Trophoblast cell (in vitro differentiated cells and primary cell): ENCODE measurements around the gene STK16.

Experiments
- DNase-seq, 2 donors: peaks; one replicate each; pipeline ENCODE4 v3.0.0-alpha.2; 2016
- H2AFZ ChIP-seq: 2 replicates; pipeline ENCODE4 v1.6.1; 2013; ENCODE audit warnings: low read length, moderate library complexity, mild to moderate bottlenecking; ENCODE audit not compliant: insufficient read depth, poor library complexity
- H2AK5ac ChIP-seq: 2 replicates; pipeline ENCODE4 v1.6.1; 2013; ENCODE audit warnings: mild to moderate bottlenecking, low read length
- H2BK120ac ChIP-seq: 2 replicates; pipeline ENCODE4 v1.6.1; 2013; ENCODE audit warnings: low read length, mild to moderate bottlenecking, moderate library complexity; ENCODE audit not compliant: insufficient read depth, poor library complexity
- H2BK12ac ChIP-seq: 2 replicates; pipeline ENCODE4 v1.6.1; 2013; ENCODE audit warnings: mild to moderate bottlenecking, low read length, moderate library complexity
- H2BK5ac ChIP-seq: 2 replicates; pipeline ENCODE4 v1.6.1; 2013; ENCODE audit warnings: low read length, low read depth, moderate library complexity, mild to moderate bottlenecking; ENCODE audit not compliant: poor library complexity
- H3K14ac ChIP-seq: 2 replicates; pipeline ENCODE4 v1.6.1; 2013; ENCODE audit warnings: mild to moderate bottlenecking, low read length
- H3K18ac ChIP-seq: 2 replicates; pipeline ENCODE4 v1.6.1; 2013; ENCODE audit warnings: mild to moderate bottlenecking, low read length
- H3K23ac ChIP-seq: 2 replicates; pipeline ENCODE4 v1.6.1; 2013; ENCODE audit warnings: low read length
- H3K27ac ChIP-seq: 2 replicates; pipeline ENCODE4 v1.5.1; 2013; ENCODE audit warnings: low read depth, mild to moderate bottlenecking, inconsistent platforms, low read length, moderate library complexity
- H3K27me3 ChIP-seq: 2 replicates; pipeline ENCODE4 v1.6.1; 2013; ENCODE audit warnings: inconsistent platforms, mild to moderate bottlenecking, low read length, moderate library complexity; ENCODE audit not compliant: insufficient read depth
- H3K36me3 ChIP-seq, 2 experiments: 1 replicate in 1 of 2; 2 replicates in 1 of 2; pipeline ENCODE4 v1.6.1; 2013; ENCODE audit warnings: low read length in 2 of 2, mild to moderate bottlenecking in 2 of 2, moderate library complexity in 1 of 2; ENCODE audit not compliant: insufficient read depth in 2 of 2, control insufficient read depth in 1 of 2
- H3K4ac ChIP-seq: 2 replicates; pipeline ENCODE4 v1.6.1; 2013; ENCODE audit warnings: low read depth, mild to moderate bottlenecking, low read length, moderate library complexity
- H3K4me1 ChIP-seq, 2 experiments: 1 replicate in 1 of 2; 2 replicates in 1 of 2; pipeline ENCODE4 v1.6.1; 2013; ENCODE audit warnings: low read length in 2 of 2, mild to moderate bottlenecking in 2 of 2, moderate library complexity in 1 of 2; ENCODE audit not compliant: insufficient read depth in 2 of 2, control insufficient read depth in 1 of 2
- H3K4me2 ChIP-seq: 2 replicates; pipeline ENCODE4 v1.6.1; 2013; ENCODE audit warnings: inconsistent platforms, mild to moderate bottlenecking, low read length, moderate library complexity
- H3K4me3 ChIP-seq: 2 replicates; pipeline ENCODE4 v1.5.1; 2013; ENCODE audit warnings: mild to moderate bottlenecking, low read depth, low read length, inconsistent platforms
- H3K79me1 ChIP-seq: one replicate; pipeline ENCODE4 v1.6.1; 2013; ENCODE audit warnings: low read length
- H3K79me2 ChIP-seq: 2 replicates; pipeline ENCODE4 v1.6.1; 2013; ENCODE audit warnings: low read length, mild to moderate bottlenecking; ENCODE audit not compliant: control insufficient read depth, insufficient read depth, poor library complexity
- H3K9ac ChIP-seq: 2 replicates; pipeline ENCODE4 v1.6.1; 2013; ENCODE audit warnings: mild to moderate bottlenecking, low read length
- H3K9me3 ChIP-seq: 2 replicates; pipeline ENCODE4 v1.6.1; 2013; ENCODE audit warnings: low read depth, mild to moderate bottlenecking, control low read depth, inconsistent platforms, low read length; ENCODE audit not compliant: insufficient read depth
- H4K12ac ChIP-seq: 2 replicates; pipeline ENCODE4 v1.6.1; 2013; ENCODE audit warnings: low read depth, mild to moderate bottlenecking, low read length, moderate library complexity
- H4K8ac ChIP-seq: 2 replicates; pipeline ENCODE4 v1.6.1; 2013; ENCODE audit warnings: low read depth, mild to moderate bottlenecking, low read length, moderate library complexity
- H4K91ac ChIP-seq: one replicate; pipeline ENCODE4 v1.6.1; 2013; ENCODE audit warnings: low read depth, mild to moderate bottlenecking, low read length, moderate library complexity
- WGBS: extraction: QIAGEN DNeasy Blood & Tissue Kit; methylation state at CpG from one replicate; pipeline ENCODE4 v1.1.7; 2013; ENCODE audit warnings: missing lambda C conversion rate; ENCODE audit not compliant: insufficient read length, insufficient coverage; ENCODE audit errors: extremely low coverage; 5-methylcytosine and 5-hydroxymethylcytosine counted together

Gene STK16

DNA sequence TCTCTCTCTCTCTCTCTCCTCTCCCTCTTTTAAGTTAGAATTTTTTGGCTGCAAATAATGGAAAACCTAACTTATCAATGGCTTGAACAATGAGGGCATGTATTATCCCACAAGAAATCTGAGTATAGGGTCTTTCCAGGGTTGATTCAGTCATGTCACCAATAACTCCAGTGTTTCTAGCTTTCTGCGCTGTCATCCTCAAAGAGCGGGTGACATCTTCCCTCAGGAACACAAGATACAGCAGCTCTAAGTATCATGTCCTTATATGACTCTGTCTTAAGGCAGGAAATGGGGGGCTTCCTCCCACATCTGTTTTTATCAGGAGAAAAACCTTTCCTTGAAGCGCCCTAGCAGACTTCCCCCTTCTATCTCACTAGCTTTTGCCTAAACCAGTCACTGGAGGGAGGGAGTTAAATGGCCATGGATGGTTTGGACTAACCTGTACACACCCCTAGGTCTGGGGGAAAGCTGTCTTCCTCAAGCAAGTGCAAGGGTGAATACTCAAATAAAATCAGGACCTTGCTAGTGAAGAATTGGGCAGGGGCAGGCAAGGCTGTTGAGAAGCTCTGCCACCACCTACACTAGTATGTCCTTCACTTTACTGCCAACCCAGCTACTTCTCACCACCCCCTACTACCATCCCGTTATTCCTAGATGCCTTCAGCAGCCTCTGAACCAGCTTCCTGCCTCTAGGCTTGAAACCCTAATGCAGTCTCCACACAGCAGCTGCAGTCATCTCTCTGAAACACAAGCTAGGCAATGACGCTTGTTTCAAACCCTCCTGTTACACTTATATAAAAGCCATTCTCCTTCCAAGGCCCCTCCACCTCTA lies 16.0 kb downstream of the STK16 start:
- Histone ChIP-seq H3K79me1 (no peaks in the 10 kb centered on the region), H4K8ac (no peak overlapping the region), H3K9ac (no peak overlapping the region), H2BK120ac (no peak overlapping the region), H3K14ac (no peak overlapping the region), H3K4ac (no peak overlapping the region), H3K4me2 (no peak overlapping the region), H3K9me3 (peaks cover 1% of the 10 kb centered on the region), H3K79me2 (no peaks in the 10 kb centered on the region), H4K91ac (no peak overlapping the region), H3K27ac (no peak overlapping the region), H2AFZ (no peak overlapping the region), H2AK5ac (no peak overlapping the region), H3K4me1 (no peaks in the 10 kb centered on the region), H3K18ac (no peak overlapping the region), H2BK12ac (no peak overlapping the region), H3K23ac (no peak overlapping the region), H3K4me3 (no peak overlapping the region), H2BK5ac (no peak overlapping the region), H3K27me3 (no peaks in the 10 kb centered on the region), H3K36me3 (no peaks in the 10 kb centered on the region), H4K12ac (no peak overlapping the region)
- no peak for DNase-seq
- no CpG with 5 or more reads among the region's 5 CpGs for WGBS

DNA sequence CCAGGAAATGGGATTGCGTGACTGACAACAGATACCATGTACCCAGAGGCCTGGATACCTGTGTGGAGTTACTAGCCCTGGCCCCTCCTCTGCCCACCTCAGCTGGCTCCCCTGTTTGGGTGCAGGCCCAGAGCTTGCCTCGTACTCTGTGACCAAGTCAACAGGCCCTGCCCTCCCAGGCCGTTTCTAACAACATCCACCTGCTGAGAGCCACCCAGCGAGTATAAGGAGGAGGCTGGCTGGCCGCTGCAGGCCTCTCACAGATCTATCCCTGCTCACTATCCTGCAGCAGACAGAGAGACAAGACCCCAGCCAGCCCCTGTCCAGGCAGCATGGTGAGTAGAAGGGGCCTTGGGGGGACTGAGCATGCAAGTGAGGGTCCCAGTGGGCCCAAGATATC lies 21.0 kb downstream of the STK16 start:
- no peak overlapping the region for H3K4me3 ChIP-seq
- no peak overlapping the region for H4K8ac ChIP-seq
- no peak overlapping the region for H4K12ac ChIP-seq
- H3K4me1 ChIP-seq: no peaks in the 10 kb centered on the region
- H3K4ac ChIP-seq: no peak overlapping the region
- no peaks in the 10 kb centered on the region for H3K27me3 ChIP-seq
- no peak overlapping the region for H3K27ac ChIP-seq
- DNase-seq: no peak
- no peak overlapping the region for H2BK12ac ChIP-seq
- no peak overlapping the region for H2AK5ac ChIP-seq
- no peak overlapping the region for H3K14ac ChIP-seq
- no peaks in the 10 kb centered on the region for H3K79me2 ChIP-seq
- no peak overlapping the region for H3K4me2 ChIP-seq
- no peaks in the 10 kb centered on the region for H3K79me1 ChIP-seq
- no peak overlapping the region for H2BK120ac ChIP-seq
- H3K23ac ChIP-seq: no peak overlapping the region
- H3K36me3 ChIP-seq: no peaks in the 10 kb centered on the region
- H2BK5ac ChIP-seq: no peak overlapping the region
- WGBS: no CpG with 5 or more reads among the region's 5 CpGs
- no peak overlapping the region for H3K18ac ChIP-seq
- no peak overlapping the region for H2AFZ ChIP-seq
- H3K9ac ChIP-seq: no peak overlapping the region
- no peak overlapping the region for H4K91ac ChIP-seq
- H3K9me3 ChIP-seq: peaks cover 1% of the 10 kb centered on the region

DNA sequence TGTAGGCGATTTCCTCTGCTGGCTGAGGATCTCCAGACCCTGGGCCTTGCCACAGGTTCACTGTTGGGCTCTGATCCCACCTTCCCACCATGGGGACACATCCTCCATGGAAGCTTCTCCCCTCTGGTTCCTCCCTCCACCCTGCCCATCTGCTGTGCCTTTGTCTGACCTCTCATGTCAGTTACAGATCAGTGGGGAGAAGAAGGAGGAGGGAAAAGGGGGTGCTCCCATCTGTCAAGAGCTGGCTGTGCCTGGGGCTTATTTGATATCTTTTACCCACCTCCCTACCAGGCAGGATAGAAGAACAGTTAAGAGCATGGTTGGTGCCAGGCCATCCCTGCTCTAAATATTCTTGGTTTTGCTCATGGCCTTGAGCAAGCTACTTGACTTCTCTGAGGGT lies 21.6 kb downstream of the STK16 start:
- Histone ChIP-seq H3K9ac (no peak overlapping the region), H3K27ac (no peak overlapping the region), H3K18ac (no peak overlapping the region), H3K14ac (no peak overlapping the region), H3K79me2 (no peaks in the 10 kb centered on the region), H2BK120ac (no peak overlapping the region), H3K27me3 (no peaks in the 10 kb centered on the region), H3K79me1 (no peaks in the 10 kb centered on the region), H3K4me2 (no peak overlapping the region), H2AK5ac (no peak overlapping the region), H4K8ac (no peak overlapping the region), H4K12ac (no peak overlapping the region), H3K4ac (no peak overlapping the region), H3K4me3 (no peak overlapping the region), H4K91ac (no peak overlapping the region), H3K36me3 (no peaks in the 10 kb centered on the region), H2AFZ (no peak overlapping the region), H2BK5ac (no peak overlapping the region), H3K9me3 (peaks cover 1% of the 10 kb centered on the region), H2BK12ac (no peak overlapping the region), H3K23ac (no peak overlapping the region), H3K4me1 (no peaks in the 10 kb centered on the region)
- no CpG with 5 or more reads among the region's 1 CpG for WGBS
- no peak for DNase-seq

DNA sequence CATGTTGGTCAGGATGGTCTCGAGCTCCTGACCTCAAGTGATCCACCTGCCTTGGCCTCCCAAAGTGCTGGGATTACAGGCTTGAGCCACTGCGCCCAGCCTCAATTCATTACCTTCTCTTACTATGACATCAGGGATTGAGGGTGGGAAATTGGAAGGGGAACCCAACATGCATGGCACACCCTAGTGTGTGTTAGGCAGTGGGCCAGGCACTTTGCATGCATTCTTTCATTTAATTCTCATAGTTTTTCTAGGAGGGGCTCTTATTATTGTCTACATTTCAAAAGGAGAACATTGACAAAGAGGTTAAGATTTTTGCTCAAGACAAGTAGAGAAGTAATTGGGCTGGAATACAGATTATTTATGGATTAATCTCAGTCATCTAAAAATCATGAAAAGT lies 23.0 kb downstream of the STK16 start:
- H3K14ac ChIP-seq: no peak overlapping the region
- WGBS: no CpG with 5 or more reads among the region's 2 CpGs
- H2AK5ac ChIP-seq: no peak overlapping the region
- H3K79me1 ChIP-seq: no peaks in the 10 kb centered on the region
- H2BK12ac ChIP-seq: no peak overlapping the region
- H3K4me3 ChIP-seq: no peak overlapping the region
- no peak overlapping the region for H3K23ac ChIP-seq
- H3K27ac ChIP-seq: no peak overlapping the region
- no peak overlapping the region for H3K18ac ChIP-seq
- H3K9ac ChIP-seq: no peak overlapping the region
- H2BK5ac ChIP-seq: no peak overlapping the region
- no peak for DNase-seq
- no peak overlapping the region for H4K91ac ChIP-seq
- H4K8ac ChIP-seq: no peak overlapping the region
- H3K9me3 ChIP-seq: peaks cover 1% of the 10 kb centered on the region
- H2AFZ ChIP-seq: no peak overlapping the region
- H3K27me3 ChIP-seq: no peaks in the 10 kb centered on the region
- no peak overlapping the region for H3K4me2 ChIP-seq
- H3K79me2 ChIP-seq: no peaks in the 10 kb centered on the region
- peaks cover 0 to 2% of the 10 kb centered on the region in 2 experiments for H3K4me1 ChIP-seq
- H3K36me3 ChIP-seq: no peaks in the 10 kb centered on the region
- H4K12ac ChIP-seq: no peak overlapping the region
- H3K4ac ChIP-seq: no peak overlapping the region
- H2BK120ac ChIP-seq: no peak overlapping the region
